HepG2 (cell line): Measurements from ENCODE around the gene SERTAD3. TPM values are rescaled to one million over a fixed set of nuclear protein-coding genes. Genes with fewer than 3 reads are reported as not detected.

ENCODE experiments used
- AGO1 ChIP-seq: fragments of 200-400 bp; formaldehyde crosslinking; IDR thresholded peaks from 2 replicates; pipeline ENCODE4 v1.6.1; 2017; ENCODE audit warnings: mild to moderate bottlenecking, low read depth, low read length, moderate library complexity; ENCODE audit not compliant: poor library complexity, severe bottlenecking
- KLF15 ChIP-seq: sonication (generic); formaldehyde crosslinking; IDR thresholded peaks from 2 replicates; pipeline ENCODE4 v1.8.1; 2023; ENCODE audit warnings: borderline replicate concordance, mild to moderate bottlenecking, inconsistent platforms, missing genetic modification reagents, mixed read lengths
- PITX1 ChIP-seq: sonication (generic); formaldehyde crosslinking; IDR thresholded peaks from 2 replicates; pipeline ENCODE4 v1.5.1; 2020; ENCODE audit warnings: mild to moderate bottlenecking, missing genetic modification reagents
- POLR2G ChIP-seq: fragments of 200-400 bp; formaldehyde crosslinking; IDR thresholded peaks from 2 replicates; pipeline ENCODE4 v1.6.1; 2018; ENCODE audit warnings: mild to moderate bottlenecking, low read depth, low read length, moderate library complexity
- RAD51 ChIP-seq: fragments of 450-650 bp; IDR thresholded peaks from 2 replicates; pipeline ENCODE4 v1.6.1; 2016; ENCODE audit warnings: borderline replicate concordance
- SOX13 ChIP-seq, 3 experiments: fragments of 450-650 bp in 1 of 3; sonication (generic) in 1 of 3; formaldehyde crosslinking in 1 of 3; IDR thresholded peaks in 2 of 3; conservative IDR thresholded peaks in 1 of 3; 2 replicates each; pipeline versions ENCODE4 v1.5.0 to v1.6.1; 2016 to 2020; ENCODE audit warnings: antibody characterized with exemption in 1 of 3, mild to moderate bottlenecking in 1 of 3, missing compliant biosample characterization in 1 of 3, missing genetic modification reagents in 1 of 3, moderate library complexity in 1 of 3
- TAF1 ChIP-seq: sonication (generic); formaldehyde crosslinking; IDR thresholded peaks from 2 replicates; pipeline ENCODE4 v1.4.0; 2020; ENCODE audit warnings: missing genetic modification reagents
- U2AF2 ChIP-seq: fragments of 200-400 bp; formaldehyde crosslinking; IDR thresholded peaks from 2 replicates; pipeline ENCODE4 v1.6.1; 2017; ENCODE audit warnings: low read depth, mild to moderate bottlenecking, low read length
- ZNF124 ChIP-seq: sonication (generic); formaldehyde crosslinking; IDR thresholded peaks from 2 replicates; pipeline ENCODE4 v1.4.0; 2020; ENCODE audit warnings: missing genetic modification reagents
- ZNF20 ChIP-seq: sonication (generic); formaldehyde crosslinking; IDR thresholded peaks from 2 replicates; pipeline ENCODE4 v1.4.0; 2020; ENCODE audit warnings: mild to moderate bottlenecking, moderate library complexity, missing genetic modification reagents
- ZNF251 ChIP-seq: sonication (generic); formaldehyde crosslinking; IDR thresholded peaks from 2 replicates; pipeline ENCODE4 v1.9.0; 2021; ENCODE audit warnings: mild to moderate bottlenecking, missing genetic modification reagents
- ZNF430 ChIP-seq: sonication (generic); formaldehyde crosslinking; IDR thresholded peaks from 2 replicates; pipeline ENCODE4 v1.9.0; 2021; ENCODE audit warnings: mild to moderate bottlenecking, missing genetic modification reagents
- ZNF547 ChIP-seq: sonication (generic); formaldehyde crosslinking; IDR thresholded peaks from 2 replicates; pipeline ENCODE4 v1.5.1; 2020; ENCODE audit warnings: mild to moderate bottlenecking, missing genetic modification reagents
- ZNF747 ChIP-seq: sonication (generic); formaldehyde crosslinking; IDR thresholded peaks from 2 replicates; pipeline ENCODE4 v1.8.1; 2023; ENCODE audit warnings: missing genetic modification reagents, mild to moderate bottlenecking, borderline replicate concordance
- ZNF782 ChIP-seq: sonication (generic); formaldehyde crosslinking; IDR thresholded peaks from 2 replicates; pipeline ENCODE4 v1.4.0; 2020; ENCODE audit warnings: missing genetic modification reagents, mild to moderate bottlenecking, borderline replicate concordance
- polyA plus RNA-seq, 8 experiments: library from polyadenylated mRNA; depleted of rRNA in 3 of 8; stranded (reverse) in 7 of 8; unstranded in 1 of 8; fragments of >200 nt; fragmentation: Illumina TruSeq in 4 of 8; extraction: Trizol in 4 of 8; gene quantifications; 2 replicates each; pipeline versions ENCODE4 v1.2.1 to v1.2.3, GENCODE V29; 2011 to 2016; ENCODE audit warnings: low read depth in 4 of 8, missing spikeins in 1 of 8, mixed read lengths in 1 of 8; ENCODE audit not compliant: insufficient read depth in 1 of 8
- total RNA-seq, 5 experiments: library from RNA; depleted of rRNA; stranded (reverse); fragments of >200 nt; fragmentation: Illumina TruSeq; extraction: Trizol; gene quantifications; 2 replicates each; pipeline ENCODE4 v1.2.3, GENCODE V29; 2016; ENCODE audit warnings: low read depth in 1 of 5
- TF ChIP-seq, protein P1 (sequence below), 2 experiments: sonication (generic) in 1 of 2; formaldehyde crosslinking in 1 of 2; IDR thresholded peaks; 2 replicates each; pipeline versions ENCODE4 v1.4.0 to v1.6.1; 2016 to 2020; ENCODE audit warnings: borderline replicate concordance in 1 of 2, low read depth in 1 of 2, mild to moderate bottlenecking in 1 of 2, missing genetic modification reagents in 1 of 2
- TF ChIP-seq, protein P2 (sequence below): sonication (generic); formaldehyde crosslinking; IDR thresholded peaks from 2 replicates; pipeline ENCODE4 v1.4.0; 2020; ENCODE audit warnings: low read depth, mild to moderate bottlenecking, missing genetic modification reagents
- TF ChIP-seq, protein P3 (sequence below): sonication (generic); formaldehyde crosslinking; IDR thresholded peaks from 2 replicates; pipeline ENCODE4 v1.4.0; 2020; ENCODE audit warnings: missing genetic modification reagents, borderline replicate concordance

Gene SERTAD3
- total and polyA plus RNA-seq, 2 of the 13 experiments (the other 11 are each of a cell fraction or from before 2014, with no cell fraction given) = 9.6 to 16.9 TPM

DNA sequence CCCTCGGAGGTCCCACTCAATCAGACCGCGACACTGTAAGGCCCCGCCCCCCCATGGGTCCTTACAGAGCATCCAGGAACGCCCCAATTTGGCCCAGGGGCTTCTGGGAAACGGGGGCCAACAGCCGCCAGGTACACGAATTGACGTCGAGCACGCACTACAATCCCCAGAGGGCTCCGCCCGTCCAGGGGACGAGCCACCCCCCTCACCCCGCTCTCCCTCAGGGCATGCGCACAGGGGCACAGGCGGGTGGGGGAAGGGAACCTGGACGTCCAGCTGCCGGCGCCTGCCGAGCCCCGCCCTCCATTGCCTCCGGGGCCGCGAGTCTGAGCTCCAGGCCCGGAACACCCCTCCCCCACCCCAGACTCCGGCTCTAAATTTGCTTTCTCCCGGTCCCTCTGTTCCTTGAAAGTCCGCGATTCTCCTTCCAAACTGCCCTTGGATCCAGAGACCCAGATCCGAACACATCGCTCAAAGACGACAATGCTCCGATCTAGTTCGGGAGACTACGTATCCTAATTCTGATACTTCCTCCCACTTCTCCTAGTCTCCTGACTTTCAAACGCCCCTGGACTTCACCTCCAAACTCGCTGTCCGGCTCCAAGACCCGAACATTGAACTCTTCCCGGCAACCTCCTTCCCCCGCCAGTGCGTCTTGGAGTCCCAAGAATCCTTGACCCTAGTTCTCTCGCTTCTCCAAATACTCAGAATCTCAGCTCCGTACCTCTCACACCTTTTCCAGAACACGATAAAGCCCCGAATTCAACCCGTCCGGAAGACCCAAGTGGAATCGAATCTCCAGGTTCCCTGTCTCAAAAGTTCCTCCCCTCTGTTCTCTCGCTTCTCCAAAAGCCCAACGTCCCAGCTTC lies 770 bp downstream of the SERTAD3 start (continued):
- TF ChIP-seq ZNF430 (CRISPR knock-in tag) (no peak), SOX13 (IDR thresholded peaks at IDR 0.05) (no peak), SOX13 (CRISPR knock-in tag; conservative IDR thresholded peaks at IDR 0.05 in 1 of 2, IDR thresholded peaks at IDR 0.05 in 1 of 2) (peak in 1 of 2 experiments; percentile 55; a peak in 1 of 4 replicates), U2AF2 (no peak), ZNF251 (CRISPR knock-in tag) (no peak), ZNF747 (CRISPR knock-in tag) (0 out of 2 replicates have a peak, but pooled peaks have one; percentile 37), ZNF124 (no peak), RAD51 (no peak), ZNF547 (CRISPR knock-in tag) (no peak), TAF1 (CRISPR knock-in tag) (0 out of 2 replicates have a peak, but pooled peaks have one; percentile 57), AGO1 (peak; percentile 88), POLR2G (no peak; the same call in none of the 2 replicates), ZNF20 (CRISPR knock-in tag) (no peak), PITX1 (peak; percentile 40; the same call in 1 of the 2 replicates), ZNF782 (no peak), KLF15 (CRISPR knock-in tag) (no peak; the same call in 1 of the 2 replicates)
- TF ChIP-seq, protein P1, sequence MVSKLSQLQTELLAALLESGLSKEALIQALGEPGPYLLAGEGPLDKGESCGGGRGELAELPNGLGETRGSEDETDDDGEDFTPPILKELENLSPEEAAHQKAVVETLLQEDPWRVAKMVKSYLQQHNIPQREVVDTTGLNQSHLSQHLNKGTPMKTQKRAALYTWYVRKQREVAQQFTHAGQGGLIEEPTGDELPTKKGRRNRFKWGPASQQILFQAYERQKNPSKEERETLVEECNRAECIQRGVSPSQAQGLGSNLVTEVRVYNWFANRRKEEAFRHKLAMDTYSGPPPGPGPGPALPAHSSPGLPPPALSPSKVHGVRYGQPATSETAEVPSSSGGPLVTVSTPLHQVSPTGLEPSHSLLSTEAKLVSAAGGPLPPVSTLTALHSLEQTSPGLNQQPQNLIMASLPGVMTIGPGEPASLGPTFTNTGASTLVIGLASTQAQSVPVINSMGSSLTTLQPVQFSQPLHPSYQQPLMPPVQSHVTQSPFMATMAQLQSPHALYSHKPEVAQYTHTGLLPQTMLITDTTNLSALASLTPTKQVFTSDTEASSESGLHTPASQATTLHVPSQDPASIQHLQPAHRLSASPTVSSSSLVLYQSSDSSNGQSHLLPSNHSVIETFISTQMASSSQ (IDR thresholded peaks at IDR 0.05; ENCODE audit: low read depth) = no peak
- TF ChIP-seq, protein P1 (CRISPR knock-in tag; IDR thresholded peaks at IDR 0.05; ENCODE audit: borderline replicate concordance) = no peak; the same call in 1 of the 2 replicates
- TF ChIP-seq, protein P2, sequence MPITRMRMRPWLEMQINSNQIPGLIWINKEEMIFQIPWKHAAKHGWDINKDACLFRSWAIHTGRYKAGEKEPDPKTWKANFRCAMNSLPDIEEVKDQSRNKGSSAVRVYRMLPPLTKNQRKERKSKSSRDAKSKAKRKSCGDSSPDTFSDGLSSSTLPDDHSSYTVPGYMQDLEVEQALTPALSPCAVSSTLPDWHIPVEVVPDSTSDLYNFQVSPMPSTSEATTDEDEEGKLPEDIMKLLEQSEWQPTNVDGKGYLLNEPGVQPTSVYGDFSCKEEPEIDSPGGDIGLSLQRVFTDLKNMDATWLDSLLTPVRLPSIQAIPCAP (CRISPR knock-in tag) = no peak
- TF ChIP-seq, protein P3, sequence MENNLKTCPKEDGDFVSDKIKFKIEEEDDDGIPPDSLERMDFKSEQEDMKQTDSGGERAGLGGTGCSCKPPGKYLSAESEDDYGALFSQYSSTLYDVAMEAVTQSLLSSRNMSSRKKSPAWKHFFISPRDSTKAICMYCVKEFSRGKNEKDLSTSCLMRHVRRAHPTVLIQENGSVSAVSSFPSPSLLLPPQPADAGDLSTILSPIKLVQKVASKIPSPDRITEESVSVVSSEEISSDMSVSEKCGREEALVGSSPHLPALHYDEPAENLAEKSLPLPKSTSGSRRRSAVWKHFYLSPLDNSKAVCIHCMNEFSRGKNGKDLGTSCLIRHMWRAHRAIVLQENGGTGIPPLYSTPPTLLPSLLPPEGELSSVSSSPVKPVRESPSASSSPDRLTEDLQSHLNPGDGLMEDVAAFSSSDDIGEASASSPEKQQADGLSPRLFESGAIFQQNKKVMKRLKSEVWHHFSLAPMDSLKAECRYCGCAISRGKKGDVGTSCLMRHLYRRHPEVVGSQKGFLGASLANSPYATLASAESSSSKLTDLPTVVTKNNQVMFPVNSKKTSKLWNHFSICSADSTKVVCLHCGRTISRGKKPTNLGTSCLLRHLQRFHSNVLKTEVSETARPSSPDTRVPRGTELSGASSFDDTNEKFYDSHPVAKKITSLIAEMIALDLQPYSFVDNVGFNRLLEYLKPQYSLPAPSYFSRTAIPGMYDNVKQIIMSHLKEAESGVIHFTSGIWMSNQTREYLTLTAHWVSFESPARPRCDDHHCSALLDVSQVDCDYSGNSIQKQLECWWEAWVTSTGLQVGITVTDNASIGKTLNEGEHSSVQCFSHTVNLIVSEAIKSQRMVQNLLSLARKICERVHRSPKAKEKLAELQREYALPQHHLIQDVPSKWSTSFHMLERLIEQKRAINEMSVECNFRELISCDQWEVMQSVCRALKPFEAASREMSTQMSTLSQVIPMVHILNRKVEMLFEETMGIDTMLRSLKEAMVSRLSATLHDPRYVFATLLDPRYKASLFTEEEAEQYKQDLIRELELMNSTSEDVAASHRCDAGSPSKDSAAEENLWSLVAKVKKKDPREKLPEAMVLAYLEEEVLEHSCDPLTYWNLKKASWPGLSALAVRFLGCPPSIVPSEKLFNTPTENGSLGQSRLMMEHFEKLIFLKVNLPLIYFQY (CRISPR knock-in tag) = peak; percentile 67
